Stomach (tissue), 4 donors: ENCODE results near the gene VRK3.

Source experiments
- CTCF ChIP-seq, 7 experiments: fragments of 450-650 bp in 4 of 7; fragments of 200-600 bp in 3 of 7; sonication (generic) in 3 of 7; IDR thresholded peaks; one replicate each; pipeline ENCODE4 v1.5.1; 2016 to 2019; ENCODE audit warnings: antibody characterized with exemption in 7 of 7, control low read depth in 2 of 7, mild to moderate bottlenecking in 1 of 7
- EP300 ChIP-seq: sonication (generic); formaldehyde crosslinking; IDR thresholded peaks from one replicate; pipeline ENCODE4 v1.6.1; 2017; ENCODE audit warnings: antibody characterized with exemption
- POLR2A ChIP-seq, 4 donors: fragments of 450-650 bp; IDR thresholded peaks; one replicate each; pipeline ENCODE4 v1.6.1; 2016; ENCODE audit warnings: antibody characterized with exemption in 4 of 4, control low read depth in 2 of 4, mild to moderate bottlenecking in 1 of 4, moderate library complexity in 1 of 4
- POLR2AphosphoS5 ChIP-seq, 3 donors: sonication (generic); formaldehyde crosslinking; IDR thresholded peaks; one replicate each; pipeline ENCODE4 v1.6.1; 2016; ENCODE audit warnings: antibody characterized with exemption in 3 of 3

DNA sequence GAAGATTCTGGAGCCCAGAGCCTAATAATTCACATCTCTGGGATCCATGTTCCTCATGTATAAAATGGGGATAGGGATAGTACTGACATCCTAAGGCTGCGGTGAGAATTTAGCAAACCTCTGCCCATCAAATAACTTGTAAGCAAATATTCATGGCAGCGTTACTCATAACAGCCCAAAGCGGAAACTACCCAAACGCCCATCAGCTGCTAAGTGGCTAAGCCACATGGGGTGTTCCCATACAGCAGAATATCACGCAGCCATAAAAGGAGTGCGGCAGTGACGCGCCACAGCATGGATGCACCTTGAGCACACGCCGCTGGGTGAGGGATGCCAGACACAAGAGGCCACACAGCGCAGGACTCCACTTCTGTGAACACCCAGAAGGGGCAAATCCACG lies 19.7 kb downstream of the VRK3 start:
- no peak for TF ChIP-seq POLR2AphosphoS5 (IDR thresholded peaks at IDR 0.05)
- TF ChIP-seq POLR2A (IDR thresholded peaks at IDR 0.05), result no peak
- TF ChIP-seq CTCF (IDR thresholded peaks at IDR 0.05), result no peak
- TF ChIP-seq EP300, result no peak
